A673 (cell line): ENCODE results near the gene VAC14.

Experiments used
- CTCF ChIP-seq: fragments of 300-800, 200-600 bp; sonication (generic); conservative IDR thresholded peaks from 2 replicates; pipeline ENCODE4 v1.5.1; 2017; ENCODE audit warnings: low read depth, mild to moderate bottlenecking, antibody characterized with exemption, low read length, moderate library complexity, mixed read lengths
- EZH2 ChIP-seq: fragments of 200-600 bp; sonication (generic); IDR thresholded peaks from 2 replicates; pipeline ENCODE4 v1.6.1; 2017; ENCODE audit warnings: borderline replicate concordance, low read depth, mild to moderate bottlenecking, mixed read lengths, antibody characterized with exemption, low read length; ENCODE audit not compliant: poor library complexity, severe bottlenecking

GRCh38 chr16:70793851-70794502, 7.0 kb downstream of the VAC14 start:
- no peak for TF ChIP-seq CTCF
- TF ChIP-seq EZH2: no peak
